CD4-positive, alpha-beta T cell treated with Interferon gamma for 1 hour (primary cell): ENCODE measurements around the gene LRRC9.
"Not testable (repeated sequence)": the region's sequence is repeated elsewhere in the genome, so short reads cannot be mapped to it uniquely, and the experiment has no call there.

ENCODE experiments used
- DNase-seq: peaks from one replicate; pipeline ENCODE4 v3.0.0-alpha.2; 2020

LRRC9 gene

GRCh38 chr14:59959668-59960067, 39.7 kb downstream of the LRRC9 start:
- no peak for DNase-seq

GRCh38 chr14:59961518-59962062, 41.6 kb downstream of the LRRC9 start:
- no peak for DNase-seq

GRCh38 chr14:59964251-59965007, 44.5 kb downstream of the LRRC9 start:
- DNase-seq, result no peak

GRCh38 chr14:59969319-59969718, 49.4 kb downstream of the LRRC9 start:
- DNase-seq, result no peak

GRCh38 chr14:59981564-59981963, 61.6 kb downstream of the LRRC9 start:
- no peak for DNase-seq

GRCh38 chr14:59983048-59983447, 63.1 kb downstream of the LRRC9 start:
- no peak for DNase-seq

DNA sequence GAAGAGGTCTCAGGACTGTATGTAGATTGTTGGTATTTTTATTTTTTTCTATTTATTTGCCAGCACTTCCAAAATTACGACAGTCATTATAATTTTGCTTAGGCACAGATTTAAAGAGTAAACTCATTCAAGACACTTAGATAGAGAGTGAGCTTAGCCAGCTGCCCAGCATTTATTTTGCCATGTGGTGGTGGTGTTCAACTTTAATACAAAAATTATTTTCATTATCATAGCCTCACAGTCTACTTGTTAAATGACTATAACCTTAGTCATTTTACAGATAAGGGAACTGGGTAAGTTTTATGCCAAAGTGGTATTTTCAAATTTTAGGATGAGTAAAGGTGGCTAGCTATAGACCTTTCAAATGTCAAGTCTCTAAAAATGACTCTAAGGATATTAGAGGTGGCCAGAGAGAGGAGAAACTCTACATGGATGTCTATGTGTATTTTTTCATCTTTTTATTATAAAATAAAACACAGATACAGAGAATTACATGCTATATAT, 66.7 kb downstream of the LRRC9 start:
- no peak for DNase-seq

DNA sequence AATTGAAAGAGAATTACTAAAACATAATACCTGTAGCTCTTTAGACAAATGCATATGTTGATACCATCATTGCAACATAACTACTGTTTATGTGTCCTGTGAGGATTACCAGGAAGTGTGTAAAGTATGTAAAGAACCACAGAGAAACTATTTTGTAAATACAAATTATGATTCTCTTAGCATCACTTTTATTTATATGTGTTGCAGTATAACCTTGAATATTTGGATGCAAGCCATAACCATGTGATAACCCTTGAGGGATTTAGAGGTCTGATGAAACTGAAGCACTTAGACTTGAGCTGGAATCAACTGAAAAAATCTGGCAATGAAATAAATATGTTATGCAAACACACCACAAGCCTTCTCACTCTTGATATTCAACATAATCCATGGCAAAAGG, 77.5 kb downstream of the LRRC9 start:
- DNase-seq, result no peak

GRCh38 chr14:59997966-59998365, 78.0 kb downstream of the LRRC9 start:
- DNase-seq, result no peak

- DNase-seq, result no peak
These were observed 78.6 kb downstream of the LRRC9 start for GRCh38 chr14:59998564-59998963.

GRCh38 chr14:60002819-60003492, 83.0 kb downstream of the LRRC9 start:
- no peak for DNase-seq

DNA sequence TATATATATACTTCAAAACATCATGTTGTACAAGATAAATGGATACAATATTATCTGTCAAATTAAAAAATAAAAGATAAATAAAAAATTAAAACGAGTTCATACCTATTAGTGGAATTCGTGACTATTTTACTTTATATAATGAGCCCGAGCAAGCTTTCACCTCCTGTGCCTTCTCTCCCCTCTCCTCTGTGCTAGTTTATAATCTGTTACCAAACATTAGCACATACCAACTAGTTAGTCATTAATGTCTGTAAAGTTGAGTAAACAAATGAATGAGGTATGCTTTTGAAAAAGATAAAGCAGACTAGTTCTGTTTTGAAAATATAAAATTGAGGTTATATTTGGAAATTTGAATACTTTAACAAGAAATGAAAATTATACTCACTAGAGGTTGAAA, 84.0 kb downstream of the LRRC9 start:
- no peak for DNase-seq

- no peak for DNase-seq
These were observed 88.1 kb downstream of the LRRC9 start for GRCh38 chr14:60008042-60008441.

- not testable (repeated sequence) for DNase-seq
These were observed 90.3 kb downstream of the LRRC9 start for GRCh38 chr14:60010263-60010662.

- no peak for DNase-seq
These were observed 94.5 kb downstream of the LRRC9 start for GRCh38 chr14:60014402-60014801.

GRCh38 chr14:60021619-60022018, 101.7 kb downstream of the LRRC9 start:
- DNase-seq, result no peak

DNA sequence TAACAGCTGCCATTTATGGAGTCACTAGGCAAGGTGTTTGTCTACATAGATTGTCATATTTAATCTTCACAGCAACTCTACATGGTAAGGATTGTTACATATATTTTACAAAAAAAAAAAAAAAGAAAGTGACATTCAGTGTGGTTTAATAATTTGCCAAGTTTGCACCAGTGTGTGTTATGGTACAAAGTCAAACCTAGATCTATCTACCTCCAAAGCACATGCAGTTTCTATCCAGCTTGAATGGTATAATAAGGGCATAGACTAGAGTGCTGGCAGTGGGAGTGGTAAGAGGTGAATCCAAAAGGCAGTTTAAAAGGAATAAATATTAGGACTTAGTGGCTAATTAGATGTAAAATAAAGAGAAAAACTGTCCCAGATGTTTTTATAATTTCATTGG, 105.6 kb downstream of the LRRC9 start:
- no peak for DNase-seq

GRCh38 chr14:60035177-60035576, 115.2 kb downstream of the LRRC9 start:
- DNase-seq, result no peak

DNA sequence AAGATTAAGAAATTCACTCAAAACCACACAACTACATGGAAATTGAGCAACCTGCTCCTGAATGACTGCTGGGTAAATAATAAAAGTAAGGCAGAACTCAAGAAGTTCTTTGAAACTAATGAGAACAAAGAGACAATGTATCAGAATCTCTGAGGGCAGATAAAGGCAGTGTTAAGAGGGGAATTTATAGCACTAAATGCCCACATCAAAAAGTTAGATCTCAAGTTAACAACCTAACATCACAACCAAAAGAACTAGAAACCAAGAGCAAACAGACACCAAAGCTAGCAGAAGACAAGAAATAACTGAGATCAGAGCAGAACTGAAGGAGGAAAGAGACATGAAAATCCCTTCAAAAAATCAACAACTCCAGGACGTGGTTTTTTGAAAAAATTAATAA, 128.0 kb downstream of the LRRC9 start:
- not testable (repeated sequence) for DNase-seq

DNA sequence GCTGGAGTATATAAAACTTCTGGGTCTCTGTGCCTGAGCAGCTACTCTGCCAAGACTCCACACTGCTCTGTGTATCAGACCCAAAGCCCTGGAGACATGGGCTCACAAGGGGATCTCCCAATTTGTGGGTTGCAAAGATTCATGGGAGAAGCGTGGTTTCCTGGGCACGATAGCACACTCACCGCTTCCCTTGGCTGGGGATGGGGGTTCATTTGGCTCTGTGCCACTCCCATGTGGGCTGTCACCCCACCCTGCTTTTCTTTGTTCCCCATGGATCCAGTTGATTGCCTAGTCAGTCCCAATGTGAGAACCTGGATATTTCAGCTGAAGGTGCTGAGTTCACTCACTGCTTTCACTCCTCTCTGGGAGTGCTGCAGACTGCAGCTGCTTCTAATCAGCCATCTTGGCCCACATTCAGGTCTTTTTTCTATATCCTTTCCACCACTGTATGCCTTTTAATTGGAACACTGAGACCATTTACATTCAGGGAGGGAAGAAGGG, 131.8 kb downstream of the LRRC9 start:
- no peak for DNase-seq

DNA sequence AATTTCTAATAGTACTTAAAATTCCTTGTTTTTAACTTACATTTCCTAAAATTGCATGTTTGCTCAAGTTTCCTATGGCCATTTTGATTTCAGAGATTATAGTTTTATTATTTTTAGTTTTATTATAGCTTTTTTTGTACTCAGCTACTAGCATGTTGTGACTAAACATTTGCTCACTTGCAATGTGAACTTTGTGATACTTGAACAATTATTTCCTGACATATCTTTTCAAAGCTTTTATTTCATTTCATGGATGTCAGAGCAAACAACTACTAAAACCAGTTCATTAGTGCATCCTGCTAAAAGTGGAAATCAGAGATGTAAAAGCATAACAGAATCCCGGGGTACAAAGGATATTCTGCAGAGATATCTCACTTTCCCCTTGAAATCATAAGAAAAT, 138.1 kb downstream of the LRRC9 start:
- no peak for DNase-seq

GRCh38 chr14:60061371-60061770, 141.4 kb downstream of the LRRC9 start:
- no peak for DNase-seq

- no peak for DNase-seq
These were observed 144.6 kb downstream of the LRRC9 start for GRCh38 chr14:60064491-60065072.

- DNase-seq, result no peak
These were observed 147.9 kb downstream of the LRRC9 start for GRCh38 chr14:60067882-60068281.
